HEK293 (cell line): ENCODE measurements around the gene ULBP1.

ENCODE experiments used
- CTCF ChIA-PET: fragments of 350-600 bp; formaldehyde crosslinking; extraction: SDS; loops from one replicate; lab custom pipeline; 2021; ENCODE audit warnings: antibody characterized with exemption; lab: Yijun Ruan, JAX
- POLR2A ChIA-PET: fragments of 300-600 bp; formaldehyde crosslinking; extraction: SDS; loops from one replicate; lab custom pipeline; 2020; ENCODE audit warnings: antibody characterized with exemption, inconsistent platforms; lab: Yijun Ruan, JAX
- H3K27ac ChIP-seq: fragments of 200-500 bp; sonication (Bioruptor generic); 2 replicates; pipeline ENCODE4 v1.5.1; 2014; ENCODE audit warnings: low read depth, low read length, control low read depth, inconsistent platforms; ENCODE audit errors: extremely low read depth
- H3K36me3 ChIP-seq, 2 experiments: fragments of 200-500 bp in 1 of 2; sonication (Bioruptor generic) in 1 of 2; 1 replicate in 1 of 2; 2 replicates in 1 of 2; pipeline ENCODE4 v1.5.1; 2014 to 2017; ENCODE audit warnings: inconsistent platforms in 2 of 2, low read length in 2 of 2; ENCODE audit not compliant: control insufficient read depth in 2 of 2, insufficient read depth in 1 of 2
- H3K4me1 ChIP-seq: fragments of 200-500 bp; sonication (Bioruptor generic); 2 replicates; pipeline ENCODE4 v1.5.1; 2014; ENCODE audit warnings: mild to moderate bottlenecking, low read length, inconsistent platforms; ENCODE audit not compliant: control insufficient read depth, insufficient read depth
- H3K4me3 ChIP-seq: 2 replicates; pipeline ENCODE4 v1.5.1; 2011; ENCODE audit warnings: low read depth, mild to moderate bottlenecking, control low read depth, low read length, moderate library complexity
- H3K9me3 ChIP-seq: fragments of 200-500 bp; sonication (Bioruptor generic); 2 replicates; pipeline ENCODE4 v1.5.1; 2014; ENCODE audit warnings: low read depth, low read length, inconsistent platforms; ENCODE audit not compliant: control insufficient read depth, insufficient read depth
- HOXC10 ChIP-seq: sonication (generic); formaldehyde crosslinking; IDR thresholded peaks from 2 replicates; pipeline ENCODE4 v1.8.1; 2023; ENCODE audit warnings: mild to moderate bottlenecking, missing genetic modification reagents
- ZBTB17 ChIP-seq: fragments of 450-650 bp; formaldehyde crosslinking; IDR thresholded peaks from 2 replicates; pipeline ENCODE4 v1.5.1; 2016; ENCODE audit warnings: missing biosample characterization, missing genetic modification characterization
- ZNF146 ChIP-seq: fragments of 450-650 bp; formaldehyde crosslinking; IDR thresholded peaks from 2 replicates; pipeline ENCODE4 v1.5.1; 2016; ENCODE audit warnings: missing biosample characterization, missing genetic modification characterization
- ZNF157 ChIP-seq: fragments of 450-650 bp; formaldehyde crosslinking; IDR thresholded peaks from 2 replicates; pipeline ENCODE4 v1.5.1; 2016; ENCODE audit warnings: missing biosample characterization, missing genetic modification characterization
- ZNF174 ChIP-seq: fragments of 450-650 bp; formaldehyde crosslinking; IDR thresholded peaks from 2 replicates; pipeline ENCODE4 v1.5.0; 2017; ENCODE audit warnings: missing biosample characterization, mild to moderate bottlenecking, missing genetic modification characterization
- ZNF202 ChIP-seq: fragments of 450-650 bp; formaldehyde crosslinking; IDR thresholded peaks from 2 replicates; pipeline ENCODE4 v1.5.1; 2016; ENCODE audit warnings: missing biosample characterization, missing genetic modification characterization, borderline replicate concordance
- ZNF324 ChIP-seq: fragments of 450-650 bp; formaldehyde crosslinking; IDR thresholded peaks from 2 replicates; pipeline ENCODE4 v1.5.1; 2016; ENCODE audit warnings: missing biosample characterization, missing genetic modification characterization
- ZNF341 ChIP-seq: fragments of 450-650 bp; formaldehyde crosslinking; IDR thresholded peaks from 2 replicates; pipeline ENCODE4; 2016; ENCODE audit warnings: low read depth, missing biosample characterization, missing genetic modification characterization
- ZNF510 ChIP-seq: fragments of 450-650 bp; formaldehyde crosslinking; IDR thresholded peaks from 2 replicates; pipeline ENCODE4 v1.5.1; 2018; ENCODE audit warnings: mild to moderate bottlenecking, missing genetic modification characterization, missing biosample characterization; ENCODE audit not compliant: insufficient replicate concordance
- ZNF521 ChIP-seq: fragments of 450-650 bp; formaldehyde crosslinking; IDR thresholded peaks from 2 replicates; pipeline ENCODE4 v1.5.1; 2017; ENCODE audit warnings: missing biosample characterization, mild to moderate bottlenecking, missing genetic modification characterization
- ZNF610 ChIP-seq: fragments of 450-650 bp; formaldehyde crosslinking; IDR thresholded peaks from 2 replicates; pipeline ENCODE4 v1.5.1; 2016; ENCODE audit warnings: missing biosample characterization, missing genetic modification characterization, borderline replicate concordance
- ZNF701 ChIP-seq: fragments of 450-650 bp; formaldehyde crosslinking; IDR thresholded peaks from 2 replicates; pipeline ENCODE4 v1.5.1; 2016; ENCODE audit warnings: missing biosample characterization, missing genetic modification characterization
- ZSCAN23 ChIP-seq: fragments of 450-650 bp; formaldehyde crosslinking; IDR thresholded peaks from 2 replicates; pipeline ENCODE4 v1.5.1; 2016; ENCODE audit warnings: missing biosample characterization, missing genetic modification characterization
- TF ChIP-seq, protein P1 (sequence below): fragments of 450-650 bp; formaldehyde crosslinking; IDR thresholded peaks from 2 replicates; pipeline ENCODE4 v1.5.1; 2016; ENCODE audit warnings: missing biosample characterization, missing genetic modification characterization
- TF ChIP-seq, protein P2 (sequence below): fragments of 450-650 bp; formaldehyde crosslinking; IDR thresholded peaks from 2 replicates; pipeline ENCODE4 v1.5.1; 2016; ENCODE audit warnings: missing biosample characterization, missing genetic modification characterization, low read depth
- TF ChIP-seq, protein P3 (sequence below): fragments of 450-650 bp; formaldehyde crosslinking; conservative IDR thresholded peaks from 2 replicates; pipeline ENCODE4 v1.5.1; 2016; ENCODE audit warnings: low read depth, missing biosample characterization, missing genetic modification characterization
- TF ChIP-seq, protein P4 (sequence below): fragments of 450-650 bp; formaldehyde crosslinking; IDR thresholded peaks from 2 replicates; pipeline ENCODE4 v1.5.1; 2017; ENCODE audit warnings: missing biosample characterization, missing genetic modification characterization
- TF ChIP-seq, protein P5 (sequence below): fragments of 450-650 bp; formaldehyde crosslinking; IDR thresholded peaks from 2 replicates; pipeline ENCODE4 v1.5.0; 2017; ENCODE audit warnings: missing biosample characterization, missing genetic modification characterization, borderline replicate concordance

The ULBP1 gene

DNA sequence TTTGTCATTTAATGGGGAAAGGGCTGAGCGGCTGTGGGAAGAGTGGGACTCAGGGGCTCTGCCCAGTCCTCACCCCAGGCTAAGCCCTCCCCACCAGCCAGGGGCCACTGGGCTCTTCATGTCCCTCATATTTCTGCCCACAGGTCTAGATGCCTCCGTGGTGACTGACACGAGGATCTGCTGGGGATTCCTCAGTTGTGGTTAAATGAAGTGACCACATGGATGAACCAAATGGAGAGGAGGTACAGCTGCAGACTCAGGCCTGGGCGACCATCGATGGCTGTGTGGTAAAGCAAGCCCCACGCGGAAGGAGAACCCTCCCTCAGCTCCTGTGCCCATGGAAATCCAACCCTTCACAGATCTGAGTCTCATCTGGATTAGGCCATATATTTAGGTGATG lies 32.2 kb downstream of the ULBP1 start:
- POLR2A ChIA-PET, result no interaction called here
- Histone ChIP-seq H3K4me1 (no peaks in the 10 kb centered on the region), H3K27ac (no peak overlapping the region)
- CTCF ChIA-PET, result no interaction called here
- TF ChIP-seq ZNF521 (tag by site-specific recombination) (no peak), ZNF510 (tag by site-specific recombination) (no peak), ZNF202 (tag by site-specific recombination) (no peak), ZSCAN23 (tag by site-specific recombination) (no peak), ZNF701 (tag by site-specific recombination) (no peak), ZNF174 (tag by site-specific recombination) (no peak), ZNF157 (tag by site-specific recombination) (no peak), ZNF610 (tag by site-specific recombination) (no peak), ZNF341 (tag by site-specific recombination) (no peak), ZNF324 (tag by site-specific recombination) (no peak), ZBTB17 (tag by site-specific recombination) (no peak), HOXC10 (CRISPR knock-in tag) (no peak), ZNF146 (tag by site-specific recombination) (no peak)
- TF ChIP-seq, protein P1, sequence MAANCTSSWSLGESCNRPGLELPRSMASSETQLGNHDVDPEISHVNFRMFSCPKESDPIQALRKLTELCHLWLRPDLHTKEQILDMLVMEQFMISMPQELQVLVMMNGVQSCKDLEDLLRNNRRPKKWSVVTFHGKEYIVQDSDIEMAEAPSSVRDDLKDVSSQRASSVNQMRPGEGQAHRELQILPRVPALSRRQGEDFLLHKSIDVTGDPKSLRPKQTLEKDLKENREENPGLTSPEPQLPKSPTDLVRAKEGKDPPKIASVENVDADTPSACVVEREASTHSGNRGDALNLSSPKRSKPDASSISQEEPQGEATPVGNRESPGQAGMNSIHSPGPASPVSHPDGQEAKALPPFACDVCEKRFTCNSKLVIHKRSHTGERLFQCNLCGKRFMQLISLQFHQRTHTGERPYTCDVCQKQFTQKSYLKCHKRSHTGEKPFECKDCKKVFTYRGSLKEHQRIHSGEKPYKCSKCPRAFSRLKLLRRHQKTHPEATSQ, result no peak
- TF ChIP-seq, protein P2, sequence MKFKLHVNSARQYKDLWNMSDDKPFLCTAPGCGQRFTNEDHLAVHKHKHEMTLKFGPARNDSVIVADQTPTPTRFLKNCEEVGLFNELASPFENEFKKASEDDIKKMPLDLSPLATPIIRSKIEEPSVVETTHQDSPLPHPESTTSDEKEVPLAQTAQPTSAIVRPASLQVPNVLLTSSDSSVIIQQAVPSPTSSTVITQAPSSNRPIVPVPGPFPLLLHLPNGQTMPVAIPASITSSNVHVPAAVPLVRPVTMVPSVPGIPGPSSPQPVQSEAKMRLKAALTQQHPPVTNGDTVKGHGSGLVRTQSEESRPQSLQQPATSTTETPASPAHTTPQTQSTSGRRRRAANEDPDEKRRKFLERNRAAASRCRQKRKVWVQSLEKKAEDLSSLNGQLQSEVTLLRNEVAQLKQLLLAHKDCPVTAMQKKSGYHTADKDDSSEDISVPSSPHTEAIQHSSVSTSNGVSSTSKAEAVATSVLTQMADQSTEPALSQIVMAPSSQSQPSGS (tag by site-specific recombination), result no peak
- TF ChIP-seq, protein P3, sequence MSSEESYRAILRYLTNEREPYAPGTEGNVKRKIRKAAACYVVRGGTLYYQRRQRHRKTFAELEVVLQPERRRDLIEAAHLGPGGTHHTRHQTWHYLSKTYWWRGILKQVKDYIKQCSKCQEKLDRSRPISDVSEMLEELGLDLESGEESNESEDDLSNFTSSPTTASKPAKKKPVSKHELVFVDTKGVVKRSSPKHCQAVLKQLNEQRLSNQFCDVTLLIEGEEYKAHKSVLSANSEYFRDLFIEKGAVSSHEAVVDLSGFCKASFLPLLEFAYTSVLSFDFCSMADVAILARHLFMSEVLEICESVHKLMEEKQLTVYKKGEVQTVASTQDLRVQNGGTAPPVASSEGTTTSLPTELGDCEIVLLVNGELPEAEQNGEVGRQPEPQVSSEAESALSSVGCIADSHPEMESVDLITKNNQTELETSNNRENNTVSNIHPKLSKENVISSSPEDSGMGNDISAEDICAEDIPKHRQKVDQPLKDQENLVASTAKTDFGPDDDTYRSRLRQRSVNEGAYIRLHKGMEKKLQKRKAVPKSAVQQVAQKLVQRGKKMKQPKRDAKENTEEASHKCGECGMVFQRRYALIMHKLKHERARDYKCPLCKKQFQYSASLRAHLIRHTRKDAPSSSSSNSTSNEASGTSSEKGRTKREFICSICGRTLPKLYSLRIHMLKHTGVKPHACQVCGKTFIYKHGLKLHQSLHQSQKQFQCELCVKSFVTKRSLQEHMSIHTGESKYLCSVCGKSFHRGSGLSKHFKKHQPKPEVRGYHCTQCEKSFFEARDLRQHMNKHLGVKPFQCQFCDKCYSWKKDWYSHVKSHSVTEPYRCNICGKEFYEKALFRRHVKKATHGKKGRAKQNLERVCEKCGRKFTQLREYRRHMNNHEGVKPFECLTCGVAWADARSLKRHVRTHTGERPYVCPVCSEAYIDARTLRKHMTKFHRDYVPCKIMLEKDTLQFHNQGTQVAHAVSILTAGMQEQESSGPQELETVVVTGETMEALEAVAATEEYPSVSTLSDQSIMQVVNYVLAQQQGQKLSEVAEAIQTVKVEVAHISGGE (tag by site-specific recombination), result no peak
- TF ChIP-seq, protein P4, sequence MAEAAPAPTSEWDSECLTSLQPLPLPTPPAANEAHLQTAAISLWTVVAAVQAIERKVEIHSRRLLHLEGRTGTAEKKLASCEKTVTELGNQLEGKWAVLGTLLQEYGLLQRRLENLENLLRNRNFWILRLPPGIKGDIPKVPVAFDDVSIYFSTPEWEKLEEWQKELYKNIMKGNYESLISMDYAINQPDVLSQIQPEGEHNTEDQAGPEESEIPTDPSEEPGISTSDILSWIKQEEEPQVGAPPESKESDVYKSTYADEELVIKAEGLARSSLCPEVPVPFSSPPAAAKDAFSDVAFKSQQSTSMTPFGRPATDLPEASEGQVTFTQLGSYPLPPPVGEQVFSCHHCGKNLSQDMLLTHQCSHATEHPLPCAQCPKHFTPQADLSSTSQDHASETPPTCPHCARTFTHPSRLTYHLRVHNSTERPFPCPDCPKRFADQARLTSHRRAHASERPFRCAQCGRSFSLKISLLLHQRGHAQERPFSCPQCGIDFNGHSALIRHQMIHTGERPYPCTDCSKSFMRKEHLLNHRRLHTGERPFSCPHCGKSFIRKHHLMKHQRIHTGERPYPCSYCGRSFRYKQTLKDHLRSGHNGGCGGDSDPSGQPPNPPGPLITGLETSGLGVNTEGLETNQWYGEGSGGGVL (tag by site-specific recombination), result no peak
- TF ChIP-seq, protein P5, sequence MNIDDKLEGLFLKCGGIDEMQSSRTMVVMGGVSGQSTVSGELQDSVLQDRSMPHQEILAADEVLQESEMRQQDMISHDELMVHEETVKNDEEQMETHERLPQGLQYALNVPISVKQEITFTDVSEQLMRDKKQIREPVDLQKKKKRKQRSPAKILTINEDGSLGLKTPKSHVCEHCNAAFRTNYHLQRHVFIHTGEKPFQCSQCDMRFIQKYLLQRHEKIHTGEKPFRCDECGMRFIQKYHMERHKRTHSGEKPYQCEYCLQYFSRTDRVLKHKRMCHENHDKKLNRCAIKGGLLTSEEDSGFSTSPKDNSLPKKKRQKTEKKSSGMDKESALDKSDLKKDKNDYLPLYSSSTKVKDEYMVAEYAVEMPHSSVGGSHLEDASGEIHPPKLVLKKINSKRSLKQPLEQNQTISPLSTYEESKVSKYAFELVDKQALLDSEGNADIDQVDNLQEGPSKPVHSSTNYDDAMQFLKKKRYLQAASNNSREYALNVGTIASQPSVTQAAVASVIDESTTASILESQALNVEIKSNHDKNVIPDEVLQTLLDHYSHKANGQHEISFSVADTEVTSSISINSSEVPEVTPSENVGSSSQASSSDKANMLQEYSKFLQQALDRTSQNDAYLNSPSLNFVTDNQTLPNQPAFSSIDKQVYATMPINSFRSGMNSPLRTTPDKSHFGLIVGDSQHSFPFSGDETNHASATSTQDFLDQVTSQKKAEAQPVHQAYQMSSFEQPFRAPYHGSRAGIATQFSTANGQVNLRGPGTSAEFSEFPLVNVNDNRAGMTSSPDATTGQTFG (tag by site-specific recombination), result no peak
- TF ChIP-seq, all 188 proteins: peak for 0
- H3K9me3 ChIP-seq, result no peaks in the 10 kb centered on the region
- H3K4me3 ChIP-seq, result no peak overlapping the region
- H3K36me3 ChIP-seq, result peaks cover 0 to 20% of the 10 kb centered on the region in 2 experiments; a peak in 1 of 3 replicates
